IMR-90 (cell line): Measurements from ENCODE around the gene CXCL3. TPM values are rescaled to one million over a fixed set of nuclear protein-coding genes. Genes with fewer than 3 reads are reported as not detected.

Source experiments
- ATAC-seq: fragments of 200-7000 bp; cut with Tn5 transposase; 2 replicates; pipeline ENCODE4 v1.9.1; 2020; ENCODE audit warnings: low read depth, mild to moderate bottlenecking, moderate library complexity
- BruUV-seq: library from RNA; stranded (reverse); fragments of 400-500 nt; replicated peaks from 2 replicates; lab custom pipeline; 2021; lab: Mats Ljungman, UMichigan
- CTCF ChIA-PET: fragments of 300-600 bp; formaldehyde crosslinking; extraction: SDS; loops from one replicate; lab custom pipeline; 2021; ENCODE audit warnings: antibody characterized with exemption; lab: Yijun Ruan, JAX
- POLR2A ChIA-PET: fragments of 300-600 bp; sonication (Branson Sonifier 250); formaldehyde crosslinking; loops from one replicate; lab custom pipeline; 2022; ENCODE audit warnings: antibody characterized with exemption; ENCODE audit not compliant: unreplicated experiment; lab: Charles Lee
- DNase-seq: peaks from one replicate; pipeline ENCODE4 v3.0.0; 2013
- H2AFZ ChIP-seq: replicated peaks from 2 replicates; pipeline ENCODE3; 2013; ENCODE audit warnings: low read length, mild to moderate bottlenecking; ENCODE audit not compliant: poor library complexity
- H2AK5ac ChIP-seq: 2 replicates; pipeline ENCODE4 v1.6.1; 2013; ENCODE audit warnings: low read depth, low read length, inconsistent platforms
- H2AK9ac ChIP-seq: replicated peaks from 2 replicates; pipeline ENCODE3; 2013; ENCODE audit warnings: mild to moderate bottlenecking, low read depth, low read length, moderate library complexity; ENCODE audit not compliant: poor library complexity
- H2BK120ac ChIP-seq: 2 replicates; pipeline ENCODE4 v1.6.1; 2013; ENCODE audit warnings: low read depth, low read length, inconsistent platforms
- H2BK15ac ChIP-seq: 3 replicates; pipeline ENCODE4 v1.6.1; 2013; ENCODE audit warnings: low read depth, low read length, inconsistent platforms
- H2BK20ac ChIP-seq: 2 replicates; pipeline ENCODE4 v1.6.1; 2013; ENCODE audit warnings: low read depth, mild to moderate bottlenecking, inconsistent platforms, low read length, moderate library complexity
- H2BK5ac ChIP-seq: 2 replicates; pipeline ENCODE4 v1.6.1; 2013; ENCODE audit warnings: mild to moderate bottlenecking, low read depth, low read length, inconsistent platforms; ENCODE audit not compliant: poor library complexity, severe bottlenecking
- H3K14ac ChIP-seq: replicated peaks from 2 replicates; pipeline ENCODE4 v1.6.1; 2013; ENCODE audit warnings: low read depth, low read length, inconsistent platforms
- H3K18ac ChIP-seq: 2 replicates; pipeline ENCODE4 v1.6.1; 2013; ENCODE audit warnings: low read depth, low read length, control low read depth
- H3K23ac ChIP-seq: 2 replicates; pipeline ENCODE4 v1.6.1; 2013; ENCODE audit warnings: low read depth, low read length, inconsistent platforms
- H3K27ac ChIP-seq: 2 replicates; pipeline ENCODE4 v1.5.1; 2013; ENCODE audit warnings: mild to moderate bottlenecking, control low read depth, low read length; ENCODE audit not compliant: insufficient read depth
- H3K27me3 ChIP-seq: 2 replicates; pipeline ENCODE4 v1.6.1; 2013; ENCODE audit warnings: low read length; ENCODE audit not compliant: control insufficient read depth, insufficient read depth
- H3K36me3 ChIP-seq: 2 replicates; pipeline ENCODE4 v1.6.1; 2013; ENCODE audit warnings: low read length, mixed read lengths; ENCODE audit not compliant: control insufficient read depth, insufficient read depth
- H3K4ac ChIP-seq: 2 replicates; pipeline ENCODE4 v1.6.1; 2013; ENCODE audit warnings: low read depth, low read length, inconsistent platforms
- H3K4me1 ChIP-seq: 2 replicates; pipeline ENCODE4 v1.6.1; 2013; ENCODE audit warnings: low read length, mixed read lengths; ENCODE audit not compliant: control insufficient read depth, insufficient read depth
- H3K4me2 ChIP-seq: 2 replicates; pipeline ENCODE4 v1.6.1; 2013; ENCODE audit warnings: low read depth, mild to moderate bottlenecking, control low read depth, low read length, moderate library complexity
- H3K4me3 ChIP-seq: 2 replicates; pipeline ENCODE4 v1.5.1; 2013; ENCODE audit warnings: low read depth, mild to moderate bottlenecking, control low read depth, low read length, moderate library complexity; ENCODE audit not compliant: insufficient read depth
- H3K56ac ChIP-seq: 2 replicates; pipeline ENCODE4 v1.6.1; 2013; ENCODE audit warnings: low read length, inconsistent platforms; ENCODE audit not compliant: insufficient read depth; ENCODE audit errors: extremely low read depth
- H3K79me1 ChIP-seq, 2 experiments: 2 replicates each; pipeline ENCODE4 v1.6.1; 2013; ENCODE audit warnings: low read length in 2 of 2, inconsistent platforms in 1 of 2, low read depth in 1 of 2
- H3K9ac ChIP-seq: 2 replicates; pipeline ENCODE4 v1.6.1; 2013; ENCODE audit warnings: low read depth, low read length, control low read depth
- H3K9me1 ChIP-seq: 2 replicates; pipeline ENCODE4 v1.6.1; 2013; ENCODE audit warnings: low read length, inconsistent platforms; ENCODE audit not compliant: insufficient read depth
- H3K9me3 ChIP-seq: 2 replicates; pipeline ENCODE4 v1.6.1; 2013; ENCODE audit warnings: low read length; ENCODE audit not compliant: control insufficient read depth, insufficient read depth
- H4K20me1 ChIP-seq: 2 replicates; pipeline ENCODE4 v1.6.1; 2013; ENCODE audit warnings: low read length, inconsistent platforms; ENCODE audit not compliant: insufficient read depth
- H4K5ac ChIP-seq: 2 replicates; pipeline ENCODE4 v1.6.1; 2013; ENCODE audit warnings: mild to moderate bottlenecking, low read depth, low read length, control low read depth
- H4K8ac ChIP-seq, 2 experiments: 2 replicates each; pipeline ENCODE4 v1.6.1; 2013; ENCODE audit warnings: low read depth in 2 of 2, low read length in 2 of 2, control low read depth in 1 of 2, inconsistent platforms in 1 of 2
- H4K91ac ChIP-seq: 2 replicates; pipeline ENCODE4 v1.6.1; 2013; ENCODE audit warnings: low read depth, low read length, inconsistent platforms; ENCODE audit not compliant: insufficient read depth
- BHLHE40 ChIP-seq: fragments of 150-350 bp; IDR thresholded peaks from 2 replicates; pipeline ENCODE4 v1.6.1; 2016; ENCODE audit warnings: mild to moderate bottlenecking, low read depth, low read length
- CHD1 ChIP-seq: IDR thresholded peaks from 2 replicates; pipeline ENCODE4 v1.6.1; 2012; ENCODE audit warnings: low read depth, low read length, improper control_type of control experiment
- CTCF ChIP-seq: conservative IDR thresholded peaks from 2 replicates; pipeline ENCODE4 v1.5.1; 2012; ENCODE audit warnings: mild to moderate bottlenecking, low read depth, low read length, improper control_type of control experiment
- ELK1 ChIP-seq: fragments of 150-350 bp; IDR thresholded peaks from 2 replicates; pipeline ENCODE4 v1.6.1; 2016; ENCODE audit warnings: low read depth, mild to moderate bottlenecking, low read length, moderate library complexity, borderline replicate concordance
- FOS ChIP-seq: fragments of 150-350 bp; IDR thresholded peaks from 2 replicates; pipeline ENCODE4 v1.6.1; 2016; ENCODE audit warnings: low read depth, low read length
- MAFK ChIP-seq: IDR thresholded peaks from 2 replicates; pipeline ENCODE4 v1.6.1; 2012; ENCODE audit warnings: low read depth, low read length, improper control_type of control experiment
- MAZ ChIP-seq: IDR thresholded peaks from 2 replicates; pipeline ENCODE4 v1.6.1; 2012; ENCODE audit warnings: low read depth, mild to moderate bottlenecking, low read length, improper control_type of control experiment, moderate library complexity, borderline replicate concordance
- MXI1 ChIP-seq: IDR thresholded peaks from 2 replicates; pipeline ENCODE4 v1.6.1; 2012; ENCODE audit warnings: low read depth, mild to moderate bottlenecking, low read length, moderate library complexity, borderline replicate concordance
- NFE2L2 ChIP-seq: fragments of 150-350 bp; IDR thresholded peaks from 2 replicates; pipeline ENCODE4 v1.6.1; 2016; ENCODE audit warnings: low read depth, mild to moderate bottlenecking, low read length
- RAD21 ChIP-seq: IDR thresholded peaks from 2 replicates; pipeline ENCODE4 v1.6.1; 2012; ENCODE audit warnings: low read length, improper control_type of control experiment
- USF2 ChIP-seq: fragments of 150-350 bp; IDR thresholded peaks from 2 replicates; pipeline ENCODE4 v1.6.1; 2017; ENCODE audit warnings: mild to moderate bottlenecking, antibody characterized with exemption, low read length, low read depth
- dilution Hi-C: fragments of 300-500 bp; cut with HindIII; formaldehyde crosslinking; loops from one replicate; pipeline ENCODE4 v1.14.3; 2018; ENCODE audit warnings: low sequenced_read_pairs; ENCODE audit not compliant: unreplicated experiment
- in situ Hi-C: fragments of 300-500 bp; cut with MboI; formaldehyde crosslinking; loops from 3 replicates; pipeline ENCODE4 v1.14.3; 2019; ENCODE audit warnings: low sequenced_read_pairs, inconsistent platforms, mixed read lengths
- intact Hi-C: fragments of 100-400 bp; cut with micrococcal nuclease; formaldehyde crosslinking; loops from 2 replicates; pipeline ENCODE4 v1.10.0; 2022
- polyA plus RNA-seq, 3 experiments: library from polyadenylated mRNA; depleted of rRNA; stranded (reverse); fragments of >200 nt; gene quantifications; 2 replicates each; pipeline ENCODE4 v1.2.3, GENCODE V29; 2012; ENCODE audit warnings: low replicate concordance in 1 of 3
- total RNA-seq: library from RNA; depleted of rRNA; stranded (reverse); fragments of >200 nt; gene quantifications from 2 replicates; pipeline ENCODE4 v1.2.3, GENCODE V29; 2012

Gene CXCL3
- total and polyA plus RNA-seq, 2 of the 4 experiments (the other 2 are of a cell fraction): 0.18 to 0.74 TPM

- Histone ChIP-seq H3K9me3 (no peaks in the 10 kb centered on the region), H3K27me3 (no peaks in the 10 kb centered on the region), H3K18ac (no peak overlapping the region), H2AK5ac (no peak overlapping the region), H3K9me1 (0 out of 2 replicates have a peak, but pooled peaks cover 2% of the 10 kb centered on the region), H3K36me3 (no peaks in the 10 kb centered on the region), H2BK20ac (no peak overlapping the region), H3K79me1 (no peaks in the 10 kb centered on the region; a peak in 1 of 4 replicates), H3K56ac (no peak overlapping the region), H3K4me3 (no peak overlapping the region), H4K91ac (no peak overlapping the region), H3K27ac (no peak overlapping the region), H3K23ac (no peak overlapping the region), H3K4ac (no peak overlapping the region), H3K14ac (no peak overlapping the region), H2AFZ (no peak overlapping the region), H2AK9ac (no peak overlapping the region), H3K9ac (no peak overlapping the region), H4K8ac (no peak overlapping the region), H3K4me2 (no peak overlapping the region), H4K5ac (no peak overlapping the region), H2BK120ac (no peak overlapping the region), H3K4me1 (no peaks in the 10 kb centered on the region), H2BK15ac (no peak overlapping the region), H2BK5ac (no peak overlapping the region), H4K20me1 (no peaks in the 10 kb centered on the region)
- dilution Hi-C loops (no loop called here), intact Hi-C loops (loop anchor here (10.0 kb wide), 3 partner anchors 109 to 459 kb away; partner anchors contain the start of gene CXCL1), in situ Hi-C loops (loop anchor here (10.0 kb wide), 1 partner anchor 369 kb away; no protein-coding TSS in a partner anchor)
- ChIA-PET POLR2A (no interaction called here), CTCF (no interaction called here)
- no peak for TF ChIP-seq ELK1
- TF ChIP-seq NFE2L2: no peak
- no peak for TF ChIP-seq MAZ
- TF ChIP-seq CHD1: no peak
- no peak for TF ChIP-seq CTCF
- TF ChIP-seq MAFK: no peak
- no peak for TF ChIP-seq BHLHE40
- no peak for TF ChIP-seq USF2
- TF ChIP-seq RAD21: no peak
- TF ChIP-seq FOS: no peak
- TF ChIP-seq MXI1: no peak
- ATAC-seq (no peak), DNase-seq (peak; percentile 60)
- BruUV-seq: no TSS peak
Measured at GRCh38 chr4:74033739-74034138, 4.8 kb downstream of the CXCL3 start.
